PFSK-1 (cell line): ENCODE data around the gene MVK.

Experiments used
- FOXP2 ChIP-seq: optimal IDR thresholded peaks from 2 replicates; pipeline ENCODE3; 2011; ENCODE audit warnings: borderline replicate concordance, control low read depth, inconsistent platforms; ENCODE audit not compliant: insufficient read depth; ENCODE audit errors: extremely low read length, extremely low read depth
- POLR2AphosphoS5 ChIP-seq: IDR thresholded peaks from 2 replicates; pipeline ENCODE4 v1.6.1; 2012; ENCODE audit warnings: low read depth, mild to moderate bottlenecking, control low read depth, low read length, moderate library complexity
- REST ChIP-seq, 2 experiments: IDR thresholded peaks; 2 replicates each; pipeline versions ENCODE4 v1.6.1 to v1.8.0; 2011 to 2012; ENCODE audit warnings: low read depth in 2 of 2, low read length in 2 of 2, control low read depth in 1 of 2, inconsistent platforms in 1 of 2, mild to moderate bottlenecking in 1 of 2, moderate library complexity in 1 of 2; ENCODE audit not compliant: insufficient read depth in 1 of 2
- SIN3A ChIP-seq: IDR thresholded peaks from 2 replicates; pipeline ENCODE4 v1.6.1; 2012; ENCODE audit warnings: mild to moderate bottlenecking, low read length, moderate library complexity, borderline replicate concordance; ENCODE audit not compliant: insufficient read depth
- TAF1 ChIP-seq: IDR thresholded peaks from 2 replicates; pipeline ENCODE4 v1.6.1; 2012; ENCODE audit warnings: low read length, control low read depth, borderline replicate concordance; ENCODE audit not compliant: insufficient read depth

- TF ChIP-seq REST (IDR thresholded peaks at IDR 0.05; ENCODE audit: insufficient read depth in 1 of 2, low read depth in 2 of 2, low read length in 2 of 2), result no peak
- TF ChIP-seq POLR2AphosphoS5, result no peak
- TF ChIP-seq TAF1, result no peak
- TF ChIP-seq SIN3A, result no peak
- TF ChIP-seq FOXP2, result no peak
Observed at GRCh38 chr12:109547286-109547685, 26.3 kb upstream of the MVK start.
